B cell (primary cell): ENCODE measurements around the gene CACNG4.

Experiments used
- EZH2 ChIP-seq: IDR thresholded peaks from 2 replicates; pipeline ENCODE4 v1.6.1; 2012; ENCODE audit warnings: borderline replicate concordance, low read depth, mild to moderate bottlenecking, moderate library complexity, low read length; ENCODE audit not compliant: insufficient read depth, poor library complexity, severe bottlenecking
- TF ChIP-seq, protein P1 (sequence below): fragments of 200-600 bp; IDR thresholded peaks from one replicate; pipeline ENCODE4 v1.8.0; 2022; ENCODE audit warnings: antibody characterized with exemption, mild to moderate bottlenecking

- TF ChIP-seq, protein P1, sequence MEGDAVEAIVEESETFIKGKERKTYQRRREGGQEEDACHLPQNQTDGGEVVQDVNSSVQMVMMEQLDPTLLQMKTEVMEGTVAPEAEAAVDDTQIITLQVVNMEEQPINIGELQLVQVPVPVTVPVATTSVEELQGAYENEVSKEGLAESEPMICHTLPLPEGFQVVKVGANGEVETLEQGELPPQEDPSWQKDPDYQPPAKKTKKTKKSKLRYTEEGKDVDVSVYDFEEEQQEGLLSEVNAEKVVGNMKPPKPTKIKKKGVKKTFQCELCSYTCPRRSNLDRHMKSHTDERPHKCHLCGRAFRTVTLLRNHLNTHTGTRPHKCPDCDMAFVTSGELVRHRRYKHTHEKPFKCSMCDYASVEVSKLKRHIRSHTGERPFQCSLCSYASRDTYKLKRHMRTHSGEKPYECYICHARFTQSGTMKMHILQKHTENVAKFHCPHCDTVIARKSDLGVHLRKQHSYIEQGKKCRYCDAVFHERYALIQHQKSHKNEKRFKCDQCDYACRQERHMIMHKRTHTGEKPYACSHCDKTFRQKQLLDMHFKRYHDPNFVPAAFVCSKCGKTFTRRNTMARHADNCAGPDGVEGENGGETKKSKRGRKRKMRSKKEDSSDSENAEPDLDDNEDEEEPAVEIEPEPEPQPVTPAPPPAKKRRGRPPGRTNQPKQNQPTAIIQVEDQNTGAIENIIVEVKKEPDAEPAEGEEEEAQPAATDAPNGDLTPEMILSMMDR: no peak
- TF ChIP-seq EZH2: no peak
Measured at GRCh38 chr17:67044940-67045339, 80.4 kb downstream of the CACNG4 start.
